Vagina (tissue), 2 donors: Measurements from ENCODE around the gene NCR1.

ENCODE experiments used
- POLR2A ChIP-seq, 2 donors: fragments of 450-650 bp; IDR thresholded peaks; one replicate each; pipeline ENCODE4 v1.6.1; 2017; ENCODE audit warnings: antibody characterized with exemption in 2 of 2, mild to moderate bottlenecking in 2 of 2, moderate library complexity in 2 of 2
- POLR2AphosphoS5 ChIP-seq, 2 donors: sonication (generic); formaldehyde crosslinking; IDR thresholded peaks; one replicate each; pipeline ENCODE4 v1.9.0; 2017; ENCODE audit warnings: antibody characterized with exemption in 2 of 2, mild to moderate bottlenecking in 2 of 2, low read depth in 1 of 2; ENCODE audit not compliant: insufficient read depth in 1 of 2
- TF ChIP-seq, protein P1 (sequence below), 3 experiments: fragments of 450-650 bp in 2 of 3; fragments of 200-600 bp in 1 of 3; sonication (generic) in 1 of 3; IDR thresholded peaks; one replicate each; pipeline ENCODE4 v1.5.1; 2017 to 2019; ENCODE audit warnings: antibody characterized with exemption in 3 of 3, mild to moderate bottlenecking in 2 of 3, moderate library complexity in 2 of 3

DNA sequence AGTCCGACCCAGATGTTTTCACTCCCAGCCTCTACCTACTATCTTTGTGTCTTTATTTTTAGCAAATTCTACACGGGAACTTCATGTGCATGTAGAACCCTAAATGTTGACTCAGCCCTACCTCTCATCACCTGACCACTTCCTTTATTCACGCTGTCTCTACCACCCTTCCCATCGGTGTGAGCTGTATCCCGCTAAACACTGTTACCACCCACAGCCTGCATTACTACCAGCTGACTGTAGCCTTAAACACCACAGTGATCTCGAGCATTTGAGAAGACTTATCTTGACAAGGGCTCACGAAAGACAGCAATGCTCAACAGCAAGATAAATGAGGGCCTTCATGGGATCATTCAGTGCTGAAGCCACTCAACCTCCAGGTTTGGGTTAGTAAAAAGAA is 15.1 kb downstream of the NCR1 start:
- TF ChIP-seq POLR2AphosphoS5 (IDR thresholded peaks at IDR 0.05; ENCODE audit: insufficient read depth in 1 of 2, low read depth in 1 of 2) (no peak), POLR2A (IDR thresholded peaks at IDR 0.05) (no peak)
- TF ChIP-seq, protein P1, sequence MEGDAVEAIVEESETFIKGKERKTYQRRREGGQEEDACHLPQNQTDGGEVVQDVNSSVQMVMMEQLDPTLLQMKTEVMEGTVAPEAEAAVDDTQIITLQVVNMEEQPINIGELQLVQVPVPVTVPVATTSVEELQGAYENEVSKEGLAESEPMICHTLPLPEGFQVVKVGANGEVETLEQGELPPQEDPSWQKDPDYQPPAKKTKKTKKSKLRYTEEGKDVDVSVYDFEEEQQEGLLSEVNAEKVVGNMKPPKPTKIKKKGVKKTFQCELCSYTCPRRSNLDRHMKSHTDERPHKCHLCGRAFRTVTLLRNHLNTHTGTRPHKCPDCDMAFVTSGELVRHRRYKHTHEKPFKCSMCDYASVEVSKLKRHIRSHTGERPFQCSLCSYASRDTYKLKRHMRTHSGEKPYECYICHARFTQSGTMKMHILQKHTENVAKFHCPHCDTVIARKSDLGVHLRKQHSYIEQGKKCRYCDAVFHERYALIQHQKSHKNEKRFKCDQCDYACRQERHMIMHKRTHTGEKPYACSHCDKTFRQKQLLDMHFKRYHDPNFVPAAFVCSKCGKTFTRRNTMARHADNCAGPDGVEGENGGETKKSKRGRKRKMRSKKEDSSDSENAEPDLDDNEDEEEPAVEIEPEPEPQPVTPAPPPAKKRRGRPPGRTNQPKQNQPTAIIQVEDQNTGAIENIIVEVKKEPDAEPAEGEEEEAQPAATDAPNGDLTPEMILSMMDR (IDR thresholded peaks at IDR 0.05) = no peak
